ENCODE data around the gene CLEC17A.
"Not testable (repeated sequence)": the region's sequence is repeated elsewhere in the genome, so short reads cannot be mapped to it uniquely, and the experiment has no call there.

The CLEC17A gene

GRCh38 chr19:14544047-14544446 is 38.8 kb upstream of the CLEC17A start:
- DNase-seq (ENCODE audit: low read depth), result no peak
- TF ChIP-seq, protein P1, sequence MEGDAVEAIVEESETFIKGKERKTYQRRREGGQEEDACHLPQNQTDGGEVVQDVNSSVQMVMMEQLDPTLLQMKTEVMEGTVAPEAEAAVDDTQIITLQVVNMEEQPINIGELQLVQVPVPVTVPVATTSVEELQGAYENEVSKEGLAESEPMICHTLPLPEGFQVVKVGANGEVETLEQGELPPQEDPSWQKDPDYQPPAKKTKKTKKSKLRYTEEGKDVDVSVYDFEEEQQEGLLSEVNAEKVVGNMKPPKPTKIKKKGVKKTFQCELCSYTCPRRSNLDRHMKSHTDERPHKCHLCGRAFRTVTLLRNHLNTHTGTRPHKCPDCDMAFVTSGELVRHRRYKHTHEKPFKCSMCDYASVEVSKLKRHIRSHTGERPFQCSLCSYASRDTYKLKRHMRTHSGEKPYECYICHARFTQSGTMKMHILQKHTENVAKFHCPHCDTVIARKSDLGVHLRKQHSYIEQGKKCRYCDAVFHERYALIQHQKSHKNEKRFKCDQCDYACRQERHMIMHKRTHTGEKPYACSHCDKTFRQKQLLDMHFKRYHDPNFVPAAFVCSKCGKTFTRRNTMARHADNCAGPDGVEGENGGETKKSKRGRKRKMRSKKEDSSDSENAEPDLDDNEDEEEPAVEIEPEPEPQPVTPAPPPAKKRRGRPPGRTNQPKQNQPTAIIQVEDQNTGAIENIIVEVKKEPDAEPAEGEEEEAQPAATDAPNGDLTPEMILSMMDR (conservative IDR thresholded peaks at IDR 0.05; ENCODE audit: low read depth, low read length), result no peak
- no peak overlapping the region for H3K4me3 ChIP-seq (ENCODE audit: low read length)

GRCh38 chr19:14544977-14545715 is 37.7 kb upstream of the CLEC17A start:
- TF ChIP-seq, protein P1 (conservative IDR thresholded peaks at IDR 0.05; ENCODE audit: low read depth, low read length), result no peak
- DNase-seq (ENCODE audit: low read depth), result no peak

GRCh38 chr19:14545716-14546082 is 37.2 kb upstream of the CLEC17A start:
- TF ChIP-seq, protein P1 (conservative IDR thresholded peaks at IDR 0.05; ENCODE audit: low read depth, low read length), result no peak
- H3K4me3 ChIP-seq (ENCODE audit: low read length), result no peak overlapping the region
- DNase-seq (ENCODE audit: low read depth), result no peak

More at GRCh38 chr19:14544977-14545715, 37.7 kb upstream of the CLEC17A start:
- H3K4me3 ChIP-seq (ENCODE audit: low read length), result no peak overlapping the region

- H3K4me3 ChIP-seq (ENCODE audit: low read length), result no peak overlapping the region
- no peak for DNase-seq (ENCODE audit: low read depth)
- TF ChIP-seq, protein P1 (conservative IDR thresholded peaks at IDR 0.05; ENCODE audit: low read depth, low read length), result no peak
Observed at GRCh38 chr19:14550201-14550754, 32.6 kb upstream of the CLEC17A start.

DNA sequence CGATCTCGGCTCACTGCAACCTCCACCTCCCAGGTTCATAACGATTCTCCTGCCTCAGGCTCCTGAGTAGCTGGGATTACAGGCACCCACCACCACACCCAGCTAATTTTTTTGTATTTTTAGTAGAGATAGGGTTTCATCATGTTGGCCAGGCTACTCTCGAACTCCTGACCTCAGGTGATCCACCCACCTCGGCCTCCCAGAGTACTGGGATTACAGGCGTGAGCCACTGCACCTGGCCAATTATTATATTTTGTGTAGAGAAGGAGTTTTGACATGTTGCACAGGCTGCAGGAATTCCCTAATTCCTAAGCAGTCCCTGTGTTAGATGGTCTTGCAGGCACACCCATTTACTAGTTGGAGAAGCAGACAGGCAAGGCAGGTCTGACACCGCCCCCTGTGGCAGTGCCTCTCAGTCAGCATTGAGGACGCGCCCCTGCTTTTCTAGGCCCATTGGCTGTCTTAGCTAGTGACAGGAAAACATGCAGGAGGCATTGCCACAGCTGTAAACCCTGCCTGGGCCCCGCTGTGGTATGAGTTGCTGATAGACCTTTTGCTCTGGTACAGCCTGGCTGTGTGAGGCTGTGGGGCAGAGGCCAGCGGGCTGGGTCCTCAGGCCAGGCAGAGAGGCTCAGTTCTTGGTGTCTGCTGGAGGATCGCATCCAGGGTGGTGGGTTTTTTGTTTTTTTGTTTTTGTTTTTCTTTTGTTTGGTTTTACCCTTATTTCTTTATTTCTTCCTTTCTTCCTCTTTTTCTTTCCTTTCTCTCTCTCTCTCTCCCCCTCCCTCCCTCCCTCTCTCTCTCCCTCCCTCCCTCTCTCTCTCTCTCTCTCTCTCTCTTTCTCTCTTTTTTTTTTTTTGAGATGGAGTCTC is 31.5 kb upstream of the CLEC17A start:
- TF ChIP-seq, protein P1 (conservative IDR thresholded peaks at IDR 0.05; ENCODE audit: low read depth, low read length), result peak; percentile 55
- DNase-seq (ENCODE audit: low read depth), result peak; percentile 25
- not testable (repeated sequence) for H3K4me3 ChIP-seq (ENCODE audit: low read length)

- DNase-seq (ENCODE audit: low read depth); H3K4me3 ChIP-seq (ENCODE audit: low read length): not testable (repeated sequence)
Observed at GRCh38 chr19:14552006-14552360, 30.9 kb upstream of the CLEC17A start.

DNA sequence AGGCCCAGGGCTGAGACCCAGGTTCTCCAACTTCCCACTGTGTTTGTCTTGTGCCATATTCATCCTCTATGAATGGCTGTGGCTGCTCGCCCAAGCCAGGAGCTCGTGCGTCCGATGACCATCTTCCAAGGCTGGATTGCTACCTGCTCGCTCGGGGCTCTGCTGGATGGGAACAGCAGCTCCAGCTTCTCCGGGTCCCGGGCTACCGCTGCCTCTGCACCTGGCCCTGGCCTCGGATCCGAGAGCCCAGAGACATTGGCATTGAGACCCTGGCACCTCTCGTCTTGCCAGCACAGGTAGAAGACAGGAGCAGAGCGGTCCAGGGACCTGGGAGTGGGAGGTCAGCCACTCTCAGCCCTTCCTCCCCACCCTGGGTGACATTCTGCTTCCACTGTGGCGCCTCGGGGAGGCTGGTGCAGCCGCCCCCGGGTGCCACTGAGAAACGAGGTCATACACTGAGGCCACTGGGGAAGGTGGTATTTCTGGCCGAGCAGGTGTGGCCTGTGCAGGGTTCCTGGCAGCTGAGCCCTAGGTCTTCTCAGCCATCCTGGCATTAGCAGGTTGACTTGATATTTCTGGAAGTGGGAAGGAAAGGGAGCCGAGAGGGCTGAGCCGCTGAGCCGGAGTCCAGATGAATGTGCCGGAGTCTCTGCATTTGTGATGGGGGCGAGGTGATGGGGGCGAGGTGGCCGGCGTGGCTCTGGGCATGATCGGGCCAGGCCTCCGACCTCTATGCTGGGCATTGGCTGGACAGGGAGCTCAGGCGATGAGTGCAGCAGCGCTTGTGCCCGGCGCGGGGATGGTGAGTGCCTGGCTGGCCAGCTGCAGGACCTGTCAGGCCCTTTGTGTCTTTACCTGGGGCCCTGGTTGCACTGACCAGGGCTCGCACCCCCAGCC is 29.6 kb upstream of the CLEC17A start:
- no peak for DNase-seq (ENCODE audit: low read depth)
- TF ChIP-seq, protein P1 (conservative IDR thresholded peaks at IDR 0.05; ENCODE audit: low read depth, low read length), result no peak

More for the DNA sequence above, 29.6 kb upstream of the CLEC17A start:
- H3K4me3 ChIP-seq (ENCODE audit: low read length), result no peak overlapping the region
